ENCODE measurements around the gene GPD1. TPM values are rescaled to one million over a fixed set of nuclear protein-coding genes. Genes with fewer than 3 reads are reported as not detected.
A peak's percentile ranks its signal among the peaks of the same experiment; 100 is the strongest.

GPD1 gene
- total RNA-seq, 1 experiment from 2014 or later = 1.6 TPM

GRCh38 chr12:50085615-50086072 is 18.2 kb upstream of the GPD1 start:
- Histone ChIP-seq H3K9me3 (ENCODE audit: control insufficient read depth in 1 of 2, insufficient read depth in 1 of 2, low read depth in 1 of 2, low read length in 2 of 2) (no peaks in the 10 kb centered on the region), H2AFZ (ENCODE audit: low read depth, low read length, poor library complexity, severe bottlenecking) (no peak overlapping the region), H4K20me1 (ENCODE audit: insufficient read depth) (peaks cover 4% of the 10 kb centered on the region; the same call in 1 of the 2 replicates), H3K4me3 (replicated peaks in 1 of 2; ENCODE audit: low read depth in 1 of 2, low read length in 2 of 2) (peak overlapping the region; percentile 70 to 77), H3K4me1 (ENCODE audit: control insufficient read depth in 1 of 2, insufficient read depth in 2 of 2, low read length in 2 of 2) (peaks cover 5 to 21% of the 10 kb centered on the region in 2 experiments), H3K36me3 (ENCODE audit: control insufficient read depth in 1 of 2, insufficient read depth in 2 of 2, low read length in 2 of 2) (peaks cover 28 to 42% of the 10 kb centered on the region in 2 experiments), H3K27me3 (ENCODE audit: insufficient read depth, low read length) (no peaks in the 10 kb centered on the region), H3K9me2 (ENCODE audit: insufficient read depth) (no peaks in the 10 kb centered on the region), H3K79me2 (ENCODE audit: insufficient read depth, low read length) (peaks cover 15% of the 10 kb centered on the region), H3K4me2 (ENCODE audit: low read length) (peak overlapping the region; percentile 85), H3K9ac (ENCODE audit: low read length) (peak overlapping the region; percentile 77), H3K27ac (ENCODE audit: low read depth, low read length) (peak overlapping the region; percentile 54)
- ATAC-seq = peak; percentile 15
- CTCF ChIA-PET = interaction anchor here (0.5 to 2.8 kb wide), 11 partner anchors 9 to 795 kb away, joined by 3 to 33 read pairs (median 5); partner anchors contain the start of genes CERS5, COX14, GPD1 and LIMA1
- DNase-seq (ENCODE audit: low read depth, low spot score) = no peak
- intact Hi-C loops (cut with micrococcal nuclease) = loop anchor here (5.0 to 10.0 kb wide), 2 partner anchors 227 to 319 kb away; partner anchors contain the start of gene LARP4
- POLR2A ChIA-PET = interaction anchor here (0.6 to 2.2 kb wide), 6 partner anchors 18 to 997 kb away, joined by 3 to 20 read pairs (median 3); partner anchors contain the start of genes CERS5, COX14 and TMBIM6
- RAD21 ChIA-PET (ENCODE audit: low non-redundant PET in 1 of 2, low total read pairs in 2 of 2, uncharacterized antibody in 2 of 2, unreplicated experiment in 2 of 2) = interaction anchor here in 1 of 2 experiments (1.6 kb wide), 1 partner anchor 26 kb away, joined by 6 read pairs; the partner anchor contains the start of gene COX14
- BruUV-seq (replicated peaks) = no TSS peak
- TF ChIP-seq SP1 (IDR thresholded peaks at IDR 0.05; ENCODE audit: low read depth) = no peak
- TF ChIP-seq EGR1 (IDR thresholded peaks at IDR 0.05; ENCODE audit: low read depth) = no peak
- no peak for TF ChIP-seq ATF3 (IDR thresholded peaks at IDR 0.05)
- TF ChIP-seq CEBPB (IDR thresholded peaks at IDR 0.05; ENCODE audit: low read depth) = no peak
- TF ChIP-seq JUND (IDR thresholded peaks at IDR 0.05) = no peak
- TF ChIP-seq EZH2phosphoT487 (IDR thresholded peaks at IDR 0.05; ENCODE audit: borderline replicate concordance) = no peak
- no peak for TF ChIP-seq CBX3 (IDR thresholded peaks at IDR 0.05; ENCODE audit: low read depth)
- no peak for TF ChIP-seq EZH2 (IDR thresholded peaks at IDR 0.05)
- no peak for TF ChIP-seq MAX (IDR thresholded peaks at IDR 0.05)
- no peak for TF ChIP-seq ELF1 (IDR thresholded peaks at IDR 0.05; ENCODE audit: borderline replicate concordance, low read depth)
- TF ChIP-seq POLR2A (IDR thresholded peaks at IDR 0.05; ENCODE audit: borderline replicate concordance, extremely low read depth, insufficient read depth, insufficient read length) = no peak
- no peak for TF ChIP-seq SRF (IDR thresholded peaks at IDR 0.05; ENCODE audit: low read depth)
- no peak for TF ChIP-seq RAD21 (IDR thresholded peaks at IDR 0.05; ENCODE audit: low read depth)
- no peak for TF ChIP-seq POLR2AphosphoS5 (IDR thresholded peaks at IDR 0.05; ENCODE audit: low read depth, low read length)
- TF ChIP-seq ZFX (IDR thresholded peaks at IDR 0.05) = no peak
- TF ChIP-seq SIN3A (IDR thresholded peaks at IDR 0.05; ENCODE audit: low read depth) = no peak
- no peak for TF ChIP-seq YY1 (IDR thresholded peaks at IDR 0.05; ENCODE audit: extremely low read depth, insufficient replicate concordance, low read depth, low read length)
- no peak for TF ChIP-seq ZBTB33 (IDR thresholded peaks at IDR 0.05; ENCODE audit: extremely low read depth, insufficient replicate concordance, low read length)
- no peak for TF ChIP-seq FOSL1 (IDR thresholded peaks at IDR 0.05; ENCODE audit: low read depth)
- TF ChIP-seq REST (IDR thresholded peaks at IDR 0.05; ENCODE audit: low read depth) = no peak

Data from HCT116 (cell line).